Heart right ventricle (tissue), 16 donors: ENCODE results near the gene NR2C2. TPM values are rescaled to one million over a fixed set of nuclear protein-coding genes. Genes with fewer than 3 reads are reported as not detected.

Source experiments
- ATAC-seq, 8 donors: fragments of 200-7000 bp; cut with Tn5 transposase; one replicate each; pipeline ENCODE4 v1.9.1; 2020; ENCODE audit warnings: mild to moderate bottlenecking in 8 of 8, moderate library complexity in 8 of 8, moderate number of reproducible peaks in 1 of 8
- DNase-seq, 2 donors: peaks; one replicate each; pipeline ENCODE4 v3.0.0-alpha.2; 2020
- H3K27ac ChIP-seq, 10 donors: fragments of 200-600 bp; sonication (generic) in 2 of 10; one replicate each; pipeline versions ENCODE4 v1.5.0 to v1.8.0; 2020 to 2022; ENCODE audit warnings: mild to moderate bottlenecking in 3 of 10
- H3K27me3 ChIP-seq, 7 donors: fragments of 200-600 bp; one replicate each; pipeline ENCODE4 v1.8.0; 2021 to 2022; ENCODE audit warnings: mild to moderate bottlenecking in 2 of 7
- H3K36me3 ChIP-seq, 9 donors: fragments of 200-600 bp; sonication (generic) in 1 of 9; one replicate each; pipeline versions ENCODE4 v1.5.0 to v1.8.0; 2020 to 2022; ENCODE audit warnings: mild to moderate bottlenecking in 2 of 9
- H3K4me1 ChIP-seq, 9 donors: fragments of 200-600 bp; sonication (generic) in 1 of 9; one replicate each; pipeline versions ENCODE4 v1.5.0 to v1.8.0; 2020 to 2022; ENCODE audit warnings: mild to moderate bottlenecking in 4 of 9
- H3K4me3 ChIP-seq, 10 donors: fragments of 200-600 bp; sonication (generic) in 2 of 10; one replicate each; pipeline versions ENCODE4 v1.5.0 to v1.8.0; 2020 to 2022; ENCODE audit warnings: mild to moderate bottlenecking in 7 of 10, moderate library complexity in 2 of 10
- H3K9me3 ChIP-seq, 11 donors: fragments of 200-600 bp in 10 of 11; sonication (generic) in 2 of 11; one replicate each; pipeline versions ENCODE4 v1.5.0 to v1.8.0; 2013 to 2022; ENCODE audit warnings: mild to moderate bottlenecking in 2 of 11, control low read depth in 1 of 11, moderate library complexity in 1 of 11
- WGBS, 2 donors: extraction: QIAGEN DNeasy Blood & Tissue Kit; methylation state at CpG; one replicate each; pipeline ENCODE4 v1.1.7; 2013; ENCODE audit warnings: inconsistent platforms in 1 of 2; 5-methylcytosine and 5-hydroxymethylcytosine counted together
- intact Hi-C, 10 donors: fragments of 100-400 bp; cut with DNase I; formaldehyde crosslinking; loops; one replicate each; pipeline versions ENCODE4 v1.11.1 to v1.14.2; 2022
- polyA plus RNA-seq, 2 donors: library from polyadenylated mRNA; stranded (reverse); fragments of 200-250 nt; gene quantifications; one replicate each; pipeline ENCODE4 v1.2.3, GENCODE V29; 2013
- total RNA-seq, 10 donors: library from RNA; stranded (reverse); fragmentation: NEBNext Ultra II Directional in 3 of 10; extraction: Animal tissue kit (Norgen Biotek cat#: 25700) in 3 of 10; gene quantifications; one replicate each; pipeline versions ENCODE4 v1.2.1 to v1.2.4, GENCODE V29; 2021 to 2023
- TF ChIP-seq, protein P1 (sequence below), 9 donors: fragments of 200-600 bp; sonication (generic) in 2 of 9; IDR thresholded peaks; one replicate each; pipeline versions ENCODE4 v1.5.0 to v1.8.0; 2021 to 2022; ENCODE audit warnings: antibody characterized with exemption in 9 of 9, mild to moderate bottlenecking in 5 of 9, moderate library complexity in 1 of 9
- donor health status: Arrhythmogenic right ventricular cardiomyopathy.
- donor health status: ischemic (EF 13 %, LVEDD 7.1; RV severe dilation, severe dysfunction).
- donor health status: healthy with polysubstance abuse.
- donor health status: DM: no; HTN: yes; CAD: no.
- donor health status: DM: no; HTN: no; CAD: no.
- donor health status: ischemic (EF 25% LVEDD 6.9; RV normal size, moderate dysfunction).
- donor health status: ischemic (EF 25% LVEDD 5.7; RV mildly dilated, moderate dysfunction).
- donor health status: healthy.
- donor health status: DM: yes; HTN: yes; CAD: no.
- donor health status: Ischemic cardiomyopathy.
- donor health status: ischemic (EF 35%, LVEDD 5.7; RV mildly dilated, moderate dysfunction).
- donor health status: nonischemic (EF 11% LVEDD 7.7; RV severe dilation, severe dysfunction).
- donor health status: DM: yes; HTN: yes; CAD: no.
- donor health status: PGD.
- donor health status: ischemic (EF 29% LVEDD 5.4; RV normal size, mild dysfunction).
- donor health status: nonischemic (EF 23%, LVEDD 6.1; RV moderate dilation, normal function).

The NR2C2 gene
- total and polyA plus RNA-seq, 12 donors: 6.5 to 33.8 (median 27.1) TPM

DNA sequence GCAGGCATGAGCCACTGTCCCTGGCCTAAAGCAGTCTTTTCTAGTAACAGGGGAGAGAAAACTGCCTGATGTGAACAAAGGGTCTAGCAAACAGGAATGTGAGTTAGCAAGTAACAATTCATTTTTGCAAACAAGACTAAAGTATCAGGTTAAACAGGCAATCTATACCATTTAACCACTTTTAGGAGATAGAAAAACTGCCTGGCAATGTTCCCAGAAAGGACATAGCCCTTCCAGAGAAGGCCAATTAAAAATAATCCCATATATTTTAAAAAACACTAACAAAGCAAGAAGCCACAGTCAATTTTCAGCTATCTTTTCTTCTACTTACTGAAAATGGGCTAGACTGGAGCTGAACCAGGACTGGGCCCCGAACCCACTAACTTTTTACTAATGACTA is 145.3 kb downstream of the NR2C2 start:
- intact Hi-C loops: loop anchor here in 1 of 10 donors (1.0 kb wide), 1 partner anchor 40 kb away; no protein-coding TSS in a partner anchor
- 90 to 94% methylated on average over 1 of the region's 1 CpG for WGBS, 2 donors
- no peak overlapping the region for H3K4me3 ChIP-seq
- H3K27me3 ChIP-seq: no peaks in the 10 kb centered on the region
- TF ChIP-seq, protein P1, sequence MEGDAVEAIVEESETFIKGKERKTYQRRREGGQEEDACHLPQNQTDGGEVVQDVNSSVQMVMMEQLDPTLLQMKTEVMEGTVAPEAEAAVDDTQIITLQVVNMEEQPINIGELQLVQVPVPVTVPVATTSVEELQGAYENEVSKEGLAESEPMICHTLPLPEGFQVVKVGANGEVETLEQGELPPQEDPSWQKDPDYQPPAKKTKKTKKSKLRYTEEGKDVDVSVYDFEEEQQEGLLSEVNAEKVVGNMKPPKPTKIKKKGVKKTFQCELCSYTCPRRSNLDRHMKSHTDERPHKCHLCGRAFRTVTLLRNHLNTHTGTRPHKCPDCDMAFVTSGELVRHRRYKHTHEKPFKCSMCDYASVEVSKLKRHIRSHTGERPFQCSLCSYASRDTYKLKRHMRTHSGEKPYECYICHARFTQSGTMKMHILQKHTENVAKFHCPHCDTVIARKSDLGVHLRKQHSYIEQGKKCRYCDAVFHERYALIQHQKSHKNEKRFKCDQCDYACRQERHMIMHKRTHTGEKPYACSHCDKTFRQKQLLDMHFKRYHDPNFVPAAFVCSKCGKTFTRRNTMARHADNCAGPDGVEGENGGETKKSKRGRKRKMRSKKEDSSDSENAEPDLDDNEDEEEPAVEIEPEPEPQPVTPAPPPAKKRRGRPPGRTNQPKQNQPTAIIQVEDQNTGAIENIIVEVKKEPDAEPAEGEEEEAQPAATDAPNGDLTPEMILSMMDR (IDR thresholded peaks at IDR 0.05): no peak
- H3K9me3 ChIP-seq: no peaks in the 10 kb centered on the region
- peaks cover 2 to 23% (median 7%) of the 10 kb centered on the region in 9 donors for H3K4me1 ChIP-seq
- no peak for DNase-seq
- no peak overlapping the region for H3K27ac ChIP-seq
- peaks cover 0 to 90% (median 40%) of the 10 kb centered on the region in 9 donors for H3K36me3 ChIP-seq
- no peak for ATAC-seq

DNA sequence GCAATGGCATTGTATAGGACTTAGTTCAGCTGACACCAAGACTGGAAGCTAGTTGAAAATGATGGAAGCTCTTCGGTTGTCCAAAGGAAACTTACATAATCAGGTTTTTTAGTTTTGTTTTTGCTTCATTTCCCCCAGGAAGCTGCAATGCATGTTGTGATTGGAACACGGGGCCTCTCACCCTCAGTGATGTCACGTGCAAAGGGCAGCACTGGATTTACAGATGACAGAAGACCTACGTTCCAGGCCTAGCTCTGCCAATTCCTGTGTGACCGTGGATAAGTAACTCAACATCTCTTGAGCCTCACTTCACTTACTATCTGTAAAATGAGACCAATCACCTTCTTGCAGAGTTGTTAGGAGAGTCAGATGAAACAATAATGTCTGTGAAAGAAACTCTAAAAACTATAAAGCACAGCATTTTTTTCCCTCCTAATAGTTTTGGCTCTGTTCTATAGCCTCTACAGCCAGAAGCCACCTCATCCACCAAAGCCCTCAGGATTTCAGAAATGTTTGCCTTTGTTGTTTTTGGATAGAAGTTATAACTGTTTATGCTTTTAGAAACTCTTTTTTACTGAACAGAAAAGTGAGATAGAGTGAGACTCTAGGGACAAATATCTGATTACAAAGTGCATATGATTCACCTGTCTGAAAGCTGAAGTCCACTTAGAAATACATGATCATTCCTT is 146.9 kb downstream of the NR2C2 start:
- no peaks in the 10 kb centered on the region for H3K9me3 ChIP-seq
- WGBS, 2 donors: 62 to 74% methylated on average over 5 of the region's 5 CpGs
- intact Hi-C loops: no loop called here
- H3K4me3 ChIP-seq: no peak overlapping the region
- H3K4me1 ChIP-seq: peaks cover 3 to 30% (median 12%) of the 10 kb centered on the region in 9 donors
- TF ChIP-seq, protein P1 (IDR thresholded peaks at IDR 0.05): no peak
- no peak for ATAC-seq
- no peak for DNase-seq
- H3K36me3 ChIP-seq: peaks cover 0 to 73% (median 35%) of the 10 kb centered on the region in 9 donors
- H3K27ac ChIP-seq: peak overlapping the region in 3 of 10 donors; percentile 3 to 43 (median 23)
- no peaks in the 10 kb centered on the region for H3K27me3 ChIP-seq

DNA sequence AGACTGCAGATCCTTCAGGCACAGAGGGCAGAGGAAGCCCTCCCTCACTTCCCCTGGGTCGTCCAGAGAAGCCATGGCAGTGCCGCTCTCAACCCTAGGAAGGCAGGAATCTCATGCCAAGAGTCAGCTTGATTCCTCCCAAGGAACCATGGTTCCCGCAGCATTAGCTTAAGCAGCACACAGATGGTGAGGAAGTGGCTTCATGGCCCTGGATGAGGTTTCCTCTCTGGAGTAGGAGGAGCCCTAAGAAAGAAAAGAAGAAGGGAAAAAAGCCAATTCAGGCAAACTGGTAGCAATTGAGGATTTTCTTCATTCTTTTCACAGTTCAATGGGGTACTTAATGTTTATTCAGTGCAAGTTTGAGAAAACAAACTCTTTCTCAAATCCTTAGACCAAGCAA is 148.7 kb downstream of the NR2C2 start:
- 74 to 80% methylated on average over 3 of the region's 3 CpGs for WGBS, 2 donors
- TF ChIP-seq, protein P1 (IDR thresholded peaks at IDR 0.05): no peak
- intact Hi-C loops: loop anchor here in 2 of 10 donors (5.0 kb wide), 2 partner anchors 149 to 444 kb away; partner anchors contain the start of genes CCDC174 (in 1 of the 2) and NR2C2 (in 1 of the 2)
- Histone ChIP-seq H3K4me1 (peaks cover 3 to 36% (median 18%) of the 10 kb centered on the region in 9 donors), H3K4me3 (no peak overlapping the region), H3K9me3 (no peaks in the 10 kb centered on the region), H3K27me3 (no peaks in the 10 kb centered on the region), H3K27ac (peak overlapping the region in 1 of 10 donors; percentile 39), H3K36me3 (peaks cover 0 to 56% (median 26%) of the 10 kb centered on the region in 9 donors)
- DNase-seq (no peak), ATAC-seq (no peak)

DNA sequence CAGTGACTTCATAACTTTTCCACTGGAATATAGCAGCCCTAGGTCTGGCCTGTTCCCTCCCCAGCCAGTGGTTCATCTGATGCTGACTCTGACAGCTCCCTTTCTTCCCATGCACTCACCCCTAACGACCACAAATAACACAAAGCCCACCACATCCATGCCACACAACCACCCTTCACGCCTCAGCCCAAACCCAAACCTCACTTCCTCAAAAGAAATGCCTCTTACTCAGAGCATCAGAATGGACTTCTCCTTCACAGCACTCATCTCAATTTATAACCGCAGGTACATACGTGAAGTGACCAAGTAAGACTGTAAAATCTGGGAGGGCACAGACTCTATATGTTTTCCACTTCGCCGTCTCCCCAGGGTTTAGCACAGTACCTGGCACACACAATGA is 150.5 kb downstream of the NR2C2 start:
- ATAC-seq: no peak
- 61% methylated on average over 6 of the region's 6 CpGs for WGBS, 2 donors
- peak overlapping the region in 2 of 10 donors; percentile 87 to 93 for H3K27ac ChIP-seq

More for the DNA sequence above, 150.5 kb downstream of the NR2C2 start:
- H3K36me3 ChIP-seq: peaks cover 0 to 38% (median 26%) of the 10 kb centered on the region in 9 donors
- TF ChIP-seq, protein P1 (IDR thresholded peaks at IDR 0.05): no peak
- H3K4me1 ChIP-seq: peaks cover 3 to 51% (median 31%) of the 10 kb centered on the region in 9 donors
- DNase-seq: no peak
- H3K4me3 ChIP-seq: peak overlapping the region; percentile 68 to 97 (median 86)
- H3K27me3 ChIP-seq: no peaks in the 10 kb centered on the region
- no peaks in the 10 kb centered on the region for H3K9me3 ChIP-seq
- intact Hi-C loops: loop anchor here in 2 of 10 donors (2.0 to 5.0 kb wide), 3 partner anchors 33 to 446 kb away; partner anchors contain the start of genes CCDC174 (in 1 of the 2), MRPS25 (in 1 of the 2) and NR2C2 (in 1 of the 2)

Other genes starting within 250 kb of the NR2C2 start
- gene FGD5, start 128.6 kb upstream of the NR2C2 start, total RNA-seq: 10 to 100 TPM; 10.8 to 23.4 (median 16.6) TPM
- gene FGD5, start 128.6 kb upstream of the NR2C2 start, polyA plus RNA-seq: 10 to 100 TPM in 1 of 2 donors, 1 to 10 TPM in 1; 8.9 to 11.0 TPM
- gene MRPS25, start 117.7 kb downstream of the NR2C2 start, total RNA-seq: 100 to 1,000 TPM in 4 of 10 donors, 10 to 100 TPM in 6; 64.7 to 190 (median 92.8) TPM
- gene MRPS25, start 117.7 kb downstream of the NR2C2 start, polyA plus RNA-seq: 100 to 1,000 TPM; 129 to 227 TPM
- gene RBSN, start 151.6 kb downstream of the NR2C2 start, total RNA-seq: 10 to 100 TPM; 17.4 to 23.8 (median 21.2) TPM
- gene RBSN, start 151.6 kb downstream of the NR2C2 start, polyA plus RNA-seq: 1 to 10 TPM; 5.5 to 6.5 TPM